ENCODE measurements around the gene KIAA1755.

DNA sequence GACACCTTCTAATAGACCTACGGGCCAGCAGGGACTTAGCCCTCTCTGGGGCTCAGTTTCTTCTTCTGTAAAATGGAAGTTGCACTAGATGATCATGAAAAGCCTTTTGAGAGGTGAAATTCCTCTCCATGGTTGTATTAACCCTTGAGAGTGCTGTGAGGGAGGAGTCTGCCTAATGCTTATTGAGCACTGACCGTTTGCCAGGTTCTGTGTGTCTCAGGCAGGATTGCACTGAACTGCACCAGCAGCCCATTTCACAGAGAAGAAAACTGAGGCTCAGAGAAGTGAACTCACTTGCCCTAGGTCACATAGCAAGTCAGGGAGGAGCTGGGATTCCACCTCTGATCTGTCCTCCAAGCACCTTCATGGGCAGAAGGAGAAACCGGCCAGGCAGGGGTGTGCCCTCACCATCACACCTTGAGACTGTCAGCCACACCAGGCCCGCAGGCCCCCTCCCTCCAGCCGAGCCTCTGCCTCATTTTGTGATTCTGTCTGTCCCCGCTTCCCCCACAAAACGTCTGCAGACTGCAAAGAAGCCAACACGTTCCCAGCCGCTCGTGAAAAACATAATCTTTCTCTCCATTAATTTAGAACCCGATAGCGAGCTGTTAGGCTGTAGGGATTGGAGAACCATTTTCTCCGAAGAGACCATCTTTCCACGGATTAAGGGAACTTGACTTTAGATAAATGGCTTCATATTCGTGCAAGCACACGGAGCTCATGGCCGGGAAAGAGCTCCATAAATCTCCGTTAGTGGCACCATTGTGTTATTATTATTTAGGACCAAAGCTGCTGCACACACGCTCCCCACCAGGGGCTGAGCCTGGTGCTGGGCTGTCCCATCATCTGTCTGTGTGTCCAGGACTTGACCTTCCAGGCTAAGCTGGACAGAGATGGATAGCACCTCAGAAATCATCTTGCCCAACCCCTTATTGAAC, 46.0 kb downstream of the KIAA1755 start:
- no peak for TF ChIP-seq CTCF (IDR thresholded peaks at IDR 0.05 in 8 of 11, conservative IDR thresholded peaks at IDR 0.05 in 3 of 11)
- TF ChIP-seq POLR2AphosphoS5 (IDR thresholded peaks at IDR 0.05): no peak
- no peak for TF ChIP-seq POLR2A (IDR thresholded peaks at IDR 0.05)

Measured in spleen (tissue), 7 donors.